ENCODE data around the gene PAPOLA. TPM values are rescaled to one million over a fixed set of nuclear protein-coding genes. Genes with fewer than 3 reads are reported as not detected.

Gene PAPOLA
- total RNA-seq, 3 donors from 2014 or later: 146 to 214 (median 212) TPM

DNA sequence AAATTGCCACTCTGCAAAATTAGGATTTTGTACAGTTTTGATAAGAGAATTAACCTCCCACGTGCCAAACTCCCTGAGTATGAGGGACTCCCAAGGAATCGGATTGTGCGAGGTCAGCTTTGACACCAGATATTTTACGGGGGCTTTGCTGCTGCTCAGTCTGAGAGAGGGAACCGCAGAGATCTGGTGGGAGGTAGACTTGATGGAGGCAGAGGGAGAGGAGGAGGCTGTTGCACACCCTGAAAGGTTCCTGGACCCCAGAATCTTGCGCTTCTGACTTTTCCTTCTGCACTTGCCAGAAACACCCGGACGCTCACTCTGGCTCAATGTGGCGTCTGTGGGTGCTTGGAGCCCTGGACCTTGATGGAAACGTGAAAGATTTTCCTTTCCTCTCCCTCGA, 83.9 kb downstream of the PAPOLA start:
- Histone ChIP-seq H3K4me3 (no peak overlapping the region), H3K9me3 (no peaks in the 10 kb centered on the region), H3K4me1 (ENCODE audit: low read depth) (no peaks in the 10 kb centered on the region), H3K36me3 (ENCODE audit: low read depth) (no peaks in the 10 kb centered on the region)
- no peak for DNase-seq
- intact Hi-C loops (cut with DNase I, micrococcal nuclease): no loop called here
- TF ChIP-seq, protein P1, sequence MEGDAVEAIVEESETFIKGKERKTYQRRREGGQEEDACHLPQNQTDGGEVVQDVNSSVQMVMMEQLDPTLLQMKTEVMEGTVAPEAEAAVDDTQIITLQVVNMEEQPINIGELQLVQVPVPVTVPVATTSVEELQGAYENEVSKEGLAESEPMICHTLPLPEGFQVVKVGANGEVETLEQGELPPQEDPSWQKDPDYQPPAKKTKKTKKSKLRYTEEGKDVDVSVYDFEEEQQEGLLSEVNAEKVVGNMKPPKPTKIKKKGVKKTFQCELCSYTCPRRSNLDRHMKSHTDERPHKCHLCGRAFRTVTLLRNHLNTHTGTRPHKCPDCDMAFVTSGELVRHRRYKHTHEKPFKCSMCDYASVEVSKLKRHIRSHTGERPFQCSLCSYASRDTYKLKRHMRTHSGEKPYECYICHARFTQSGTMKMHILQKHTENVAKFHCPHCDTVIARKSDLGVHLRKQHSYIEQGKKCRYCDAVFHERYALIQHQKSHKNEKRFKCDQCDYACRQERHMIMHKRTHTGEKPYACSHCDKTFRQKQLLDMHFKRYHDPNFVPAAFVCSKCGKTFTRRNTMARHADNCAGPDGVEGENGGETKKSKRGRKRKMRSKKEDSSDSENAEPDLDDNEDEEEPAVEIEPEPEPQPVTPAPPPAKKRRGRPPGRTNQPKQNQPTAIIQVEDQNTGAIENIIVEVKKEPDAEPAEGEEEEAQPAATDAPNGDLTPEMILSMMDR (IDR thresholded peaks at IDR 0.05): no peak
- ATAC-seq: no peak

DNA sequence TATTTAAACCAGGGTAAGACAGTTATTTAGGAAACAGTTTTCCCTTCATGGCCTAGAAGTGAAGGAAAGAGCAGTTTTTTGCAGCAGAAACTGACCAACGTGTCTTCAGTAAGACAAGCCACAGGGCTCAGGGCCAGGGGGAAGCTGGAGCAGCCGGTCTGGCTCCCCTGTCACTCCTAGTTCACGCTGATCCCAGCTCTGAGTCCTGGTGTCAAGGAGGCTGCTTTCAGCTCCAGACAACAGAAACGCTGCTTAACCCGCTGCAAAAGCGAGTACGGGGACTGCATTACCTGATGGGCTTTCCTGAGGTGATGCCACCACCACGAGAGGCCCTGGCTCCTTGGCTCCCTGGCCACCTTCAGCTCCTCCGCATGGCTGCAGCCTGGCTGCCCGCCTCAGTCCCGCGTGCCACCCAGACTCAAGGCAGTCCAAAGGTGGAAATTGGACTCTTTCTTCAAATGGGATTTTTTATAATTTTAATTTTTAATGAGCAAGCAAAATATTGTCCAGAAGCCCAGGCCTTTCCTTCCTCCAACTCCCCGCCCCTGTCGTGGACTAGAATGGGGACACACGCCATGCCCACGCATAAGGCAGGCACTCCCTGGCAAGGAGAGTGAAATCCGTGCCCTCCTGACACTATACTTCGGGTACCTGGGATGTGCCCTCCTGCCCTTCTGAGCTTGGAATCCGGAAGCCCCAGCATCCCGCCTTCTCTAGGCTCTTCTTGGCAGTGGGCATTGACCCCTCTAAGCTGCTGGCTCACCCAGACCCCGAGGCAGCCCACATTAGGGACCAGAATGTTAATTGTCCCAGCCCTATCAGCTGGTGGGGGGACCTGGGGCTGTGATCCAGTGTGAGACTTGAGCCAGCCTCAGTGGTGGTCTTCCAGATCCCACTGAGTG, 85.0 kb downstream of the PAPOLA start:
- Histone ChIP-seq H3K4me3 (no peak overlapping the region), H3K9me3 (no peaks in the 10 kb centered on the region), H3K36me3 (ENCODE audit: low read depth) (no peaks in the 10 kb centered on the region), H3K4me1 (ENCODE audit: low read depth) (no peaks in the 10 kb centered on the region)
- intact Hi-C loops (cut with DNase I, micrococcal nuclease): no loop called here
- ATAC-seq (no peak), DNase-seq (no peak)
- TF ChIP-seq, protein P1 (IDR thresholded peaks at IDR 0.05): no peak

DNA sequence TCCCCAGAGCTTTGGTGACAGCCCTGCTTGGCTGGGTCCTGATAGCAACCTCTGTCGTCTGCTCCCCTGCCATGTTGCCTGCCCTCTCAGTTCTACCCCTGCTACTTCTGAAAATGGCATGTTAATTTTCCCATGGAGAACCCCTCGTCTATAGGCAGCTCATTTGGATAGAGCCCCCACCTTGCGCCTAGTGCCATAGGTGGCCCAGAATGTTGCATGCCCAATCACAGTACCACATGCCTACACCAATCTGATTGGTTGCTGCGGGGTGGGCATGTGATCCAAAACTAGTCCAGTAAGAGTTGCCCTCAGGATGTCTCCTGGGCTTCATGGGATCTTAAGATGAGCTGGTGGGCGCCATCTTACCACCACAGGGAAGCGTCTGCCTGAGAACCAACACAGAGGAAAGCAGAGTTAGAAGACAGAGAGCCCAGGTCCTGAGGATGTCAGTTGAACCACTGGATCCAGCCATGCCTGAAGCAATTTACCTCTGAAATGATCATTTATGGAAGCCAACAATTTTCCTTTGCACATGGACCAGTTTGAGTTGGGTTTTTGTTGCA, 85.7 kb downstream of the PAPOLA start:
- Histone ChIP-seq H3K4me1 (ENCODE audit: low read depth) (peaks cover 7% of the 10 kb centered on the region), H3K36me3 (ENCODE audit: low read depth) (no peaks in the 10 kb centered on the region), H3K9me3 (no peaks in the 10 kb centered on the region), H3K4me3 (no peak overlapping the region)
- intact Hi-C loops (cut with DNase I, micrococcal nuclease): no loop called here
- DNase-seq: no peak
- TF ChIP-seq, protein P1 (IDR thresholded peaks at IDR 0.05): no peak
- ATAC-seq: no peak

DNA sequence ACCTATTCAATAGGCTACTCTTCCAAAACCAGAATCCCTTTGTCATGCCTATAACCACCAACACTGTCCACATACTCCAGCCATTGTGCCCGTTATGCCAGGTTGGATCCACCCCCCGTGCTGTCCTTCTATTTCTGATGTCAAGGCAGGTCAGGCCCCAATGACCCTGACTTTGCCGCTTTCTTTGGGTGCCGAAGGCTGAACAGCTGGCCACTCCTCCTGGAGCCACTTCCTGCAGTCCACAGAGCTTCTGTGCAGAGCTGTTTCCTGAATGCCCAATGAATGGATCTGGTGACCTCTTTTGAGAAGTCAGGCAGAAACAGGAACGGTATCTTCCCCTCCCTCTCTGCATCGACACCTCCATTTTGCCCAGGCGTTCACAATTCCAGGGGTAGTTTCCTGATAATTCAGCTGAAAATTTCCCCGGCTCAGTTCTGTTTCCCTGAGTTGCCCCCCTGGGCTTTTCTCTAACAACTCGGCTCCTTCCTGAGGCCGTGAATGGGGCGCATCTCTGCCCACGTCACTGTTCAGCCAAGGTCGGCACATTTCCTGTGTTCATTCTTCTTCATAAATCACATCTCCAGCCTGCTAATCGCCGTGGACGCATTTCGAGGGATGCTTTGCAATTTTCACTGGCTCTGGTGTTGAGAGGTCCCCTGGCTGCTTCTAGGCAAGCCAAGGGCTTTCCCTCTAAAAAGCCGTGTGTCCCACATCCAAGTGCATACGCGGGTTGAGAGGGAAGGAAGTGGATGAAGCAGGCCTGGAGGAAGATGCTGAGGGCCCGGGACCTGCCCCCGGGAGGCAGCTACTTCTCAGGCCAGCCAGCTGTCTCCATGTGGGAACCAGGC, 86.5 kb downstream of the PAPOLA start:
- H3K4me1 ChIP-seq (ENCODE audit: low read depth): peaks cover 7% of the 10 kb centered on the region
- intact Hi-C loops (cut with DNase I, micrococcal nuclease): no loop called here
- no peaks in the 10 kb centered on the region for H3K9me3 ChIP-seq
- TF ChIP-seq, protein P1 (IDR thresholded peaks at IDR 0.05): no peak
- no peaks in the 10 kb centered on the region for H3K36me3 ChIP-seq (ENCODE audit: low read depth)
- no peak for DNase-seq
- ATAC-seq: no peak
- H3K4me3 ChIP-seq: no peak overlapping the region

DNA sequence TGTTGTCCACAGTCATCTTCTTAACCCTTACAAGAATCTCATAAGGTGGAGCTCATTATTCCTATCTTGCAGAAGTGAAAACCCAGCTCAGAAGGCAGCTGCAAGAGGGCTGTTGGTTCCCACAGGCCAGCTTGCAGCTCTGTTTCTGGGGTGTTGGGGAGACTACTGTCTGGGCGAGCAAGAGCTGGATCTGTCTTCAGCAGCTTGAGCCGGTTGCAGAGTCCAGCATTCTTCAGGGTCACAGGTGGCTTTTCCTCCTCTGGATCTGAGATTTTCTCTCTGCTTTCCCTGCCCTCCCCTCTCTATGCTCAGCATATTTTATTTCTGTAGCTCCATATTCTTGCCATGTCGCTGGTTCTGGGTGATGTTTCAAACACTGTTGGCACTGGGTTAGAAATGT, 87.4 kb downstream of the PAPOLA start:
- no peak for DNase-seq
- TF ChIP-seq, protein P1 (IDR thresholded peaks at IDR 0.05): no peak
- intact Hi-C loops (cut with DNase I, micrococcal nuclease): no loop called here
- H3K9me3 ChIP-seq: no peaks in the 10 kb centered on the region
- no peak overlapping the region for H3K4me3 ChIP-seq
- H3K36me3 ChIP-seq (ENCODE audit: low read depth): no peaks in the 10 kb centered on the region
- H3K4me1 ChIP-seq (ENCODE audit: low read depth): peaks cover 7% of the 10 kb centered on the region
- ATAC-seq: no peak

Measured in mucosa of descending colon (tissue), 3 donors.